ENCODE data around the gene IL4R. TPM values are rescaled to one million over a fixed set of nuclear protein-coding genes. Genes with fewer than 3 reads are reported as not detected.

IL4R gene
- total and polyA plus RNA-seq, 2 donors (not counting 1 experiment from before 2014, with no cell fraction given): 17.1 to 23.6 TPM

GRCh38 chr16:27378871-27379481 is 65.2 kb downstream of the IL4R start:
- TF ChIP-seq EZH2 (IDR thresholded peaks at IDR 0.05; ENCODE audit: low read length, missing control alignments) (no peak), CTCF (conservative IDR thresholded peaks at IDR 0.05 in 1 of 2, IDR thresholded peaks at IDR 0.05 in 1 of 2; ENCODE audit: low read depth in 1 of 2, low read length in 2 of 2) (no peak)
- Histone ChIP-seq H2AFZ (ENCODE audit: low read length) (no peak overlapping the region), H3K9me3 (ENCODE audit: control insufficient read depth, insufficient read depth, low read depth, low read length) (no peaks in the 10 kb centered on the region), H3K4me1 (ENCODE audit: control insufficient read depth, extremely low read depth, insufficient read depth, low read length) (no peaks in the 10 kb centered on the region), H3K36me3 (ENCODE audit: control insufficient read depth, insufficient read depth, low read length) (no peaks in the 10 kb centered on the region), H3K27me3 (ENCODE audit: control insufficient read depth, insufficient read depth, low read length) (peaks cover 5% of the 10 kb centered on the region), H3K27ac (ENCODE audit: insufficient read depth, low read length) (no peak overlapping the region), H3K9ac (ENCODE audit: insufficient read depth, low read length) (no peak overlapping the region), H4K20me1 (ENCODE audit: control insufficient read depth, extremely low read depth, insufficient read depth, low read length) (no peaks in the 10 kb centered on the region), H3K4me2 (ENCODE audit: extremely low read depth, insufficient read depth, low read length) (no peak overlapping the region), H3K4me3 (replicated peaks in 1 of 4; ENCODE audit: control extremely low read depth in 1 of 4, insufficient read depth in 1 of 4, low read depth in 3 of 4, low read length in 4 of 4) (no peak overlapping the region), H3K79me2 (ENCODE audit: control insufficient read depth, insufficient read depth, low read length) (no peaks in the 10 kb centered on the region)
- DNase-seq (ENCODE audit: low read depth in 2 of 2): peak; percentile 9 to 21

DNA sequence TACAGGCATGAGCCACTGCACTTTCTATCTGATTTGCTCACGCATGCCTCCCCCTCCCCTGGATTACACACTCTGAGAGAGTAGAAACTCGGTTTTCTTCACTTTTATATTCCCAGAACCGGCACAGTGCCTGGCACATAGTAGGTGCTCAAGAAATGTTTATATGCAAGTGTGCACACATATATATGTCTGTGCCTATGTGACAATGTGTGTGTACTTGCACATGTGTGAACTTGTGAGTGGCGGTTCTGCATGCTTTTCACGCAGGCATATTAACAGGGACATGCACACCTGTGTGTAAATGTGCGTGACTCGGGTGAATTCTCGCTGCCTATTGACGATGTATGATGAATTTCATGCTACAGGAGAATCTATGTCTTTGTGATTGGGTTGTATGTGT is 66.1 kb downstream of the IL4R start:
- peaks cover 5% of the 10 kb centered on the region for H3K27me3 ChIP-seq (ENCODE audit: control insufficient read depth, insufficient read depth, low read length)
- no peaks in the 10 kb centered on the region for H3K36me3 ChIP-seq (ENCODE audit: control insufficient read depth, insufficient read depth, low read length)
- H3K27ac ChIP-seq (ENCODE audit: insufficient read depth, low read length): no peak overlapping the region
- no peak overlapping the region for H3K9ac ChIP-seq (ENCODE audit: insufficient read depth, low read length)
- no peak overlapping the region for H2AFZ ChIP-seq (ENCODE audit: low read length)
- no peaks in the 10 kb centered on the region for H3K79me2 ChIP-seq (ENCODE audit: control insufficient read depth, insufficient read depth, low read length)
- no peak for TF ChIP-seq EZH2 (IDR thresholded peaks at IDR 0.05; ENCODE audit: low read length, missing control alignments)
- TF ChIP-seq CTCF (conservative IDR thresholded peaks at IDR 0.05 in 1 of 2, IDR thresholded peaks at IDR 0.05 in 1 of 2; ENCODE audit: low read depth in 1 of 2, low read length in 2 of 2): no peak
- no peak overlapping the region for H3K4me3 ChIP-seq (replicated peaks in 1 of 4; ENCODE audit: control extremely low read depth in 1 of 4, insufficient read depth in 1 of 4, low read depth in 3 of 4, low read length in 4 of 4)
- H4K20me1 ChIP-seq (ENCODE audit: control insufficient read depth, extremely low read depth, insufficient read depth, low read length): no peaks in the 10 kb centered on the region
- no peaks in the 10 kb centered on the region for H3K9me3 ChIP-seq (ENCODE audit: control insufficient read depth, insufficient read depth, low read depth, low read length)
- DNase-seq (ENCODE audit: low read depth in 2 of 2): no peak
- H3K4me2 ChIP-seq (ENCODE audit: extremely low read depth, insufficient read depth, low read length): no peak overlapping the region
- H3K4me1 ChIP-seq (ENCODE audit: control insufficient read depth, extremely low read depth, insufficient read depth, low read length): no peaks in the 10 kb centered on the region

GRCh38 chr16:27381236-27381635 is 67.5 kb downstream of the IL4R start:
- no peak overlapping the region for H3K4me2 ChIP-seq (ENCODE audit: extremely low read depth, insufficient read depth, low read length)
- H3K27me3 ChIP-seq (ENCODE audit: control insufficient read depth, insufficient read depth, low read length): peaks cover 9% of the 10 kb centered on the region
- H3K9me3 ChIP-seq (ENCODE audit: control insufficient read depth, insufficient read depth, low read depth, low read length): no peaks in the 10 kb centered on the region
- TF ChIP-seq EZH2 (IDR thresholded peaks at IDR 0.05; ENCODE audit: low read length, missing control alignments) (no peak), CTCF (conservative IDR thresholded peaks at IDR 0.05 in 1 of 2, IDR thresholded peaks at IDR 0.05 in 1 of 2; ENCODE audit: low read depth in 1 of 2, low read length in 2 of 2) (no peak)
- no peak overlapping the region for H3K4me3 ChIP-seq (replicated peaks in 1 of 4; ENCODE audit: control extremely low read depth in 1 of 4, insufficient read depth in 1 of 4, low read depth in 3 of 4, low read length in 4 of 4)
- H3K36me3 ChIP-seq (ENCODE audit: control insufficient read depth, insufficient read depth, low read length): no peaks in the 10 kb centered on the region
- no peak overlapping the region for H3K27ac ChIP-seq (ENCODE audit: insufficient read depth, low read length)
- no peak overlapping the region for H2AFZ ChIP-seq (ENCODE audit: low read length)
- no peaks in the 10 kb centered on the region for H3K79me2 ChIP-seq (ENCODE audit: control insufficient read depth, insufficient read depth, low read length)
- H3K4me1 ChIP-seq (ENCODE audit: control insufficient read depth, extremely low read depth, insufficient read depth, low read length): no peaks in the 10 kb centered on the region
- H3K9ac ChIP-seq (ENCODE audit: insufficient read depth, low read length): no peak overlapping the region
- no peaks in the 10 kb centered on the region for H4K20me1 ChIP-seq (ENCODE audit: control insufficient read depth, extremely low read depth, insufficient read depth, low read length)
- no peak for DNase-seq (ENCODE audit: low read depth in 2 of 2)

Measured in fibroblast of lung (primary cell).